Activated CD8-positive, alpha-beta memory T cell treated with anti-CD3 and anti-CD28 coated beads, Interleukin-2, amount 10 ng/mL, durations not matched to agents 7 days and 5 days (primary cell): Measurements from ENCODE around the gene USH2A. TPM values are rescaled to one million over a fixed set of nuclear protein-coding genes. Genes with fewer than 3 reads are reported as not detected.

Experiments
- ATAC-seq: fragments of 150-1000 bp; cut with Tn5 transposase; one replicate; pipeline ENCODE4 v1.10.0; 2021; ENCODE audit warnings: moderate library complexity
- CTCF ChIA-PET: fragments of 350-600 bp; sonication (Branson Sonifier 250); formaldehyde crosslinking; loops from one replicate; lab custom pipeline; 2021; ENCODE audit warnings: antibody characterized with exemption; lab: Charles Lee
- DNase-seq: peaks from one replicate; pipeline ENCODE4 v3.0.0-alpha.2; 2020
- H3K27ac Mint-ChIP-seq: one replicate; pipeline ENCODE4 v1.8.0; 2021; ENCODE audit warnings: mild to moderate bottlenecking, mixed read lengths
- H3K27me3 Mint-ChIP-seq: one replicate; pipeline ENCODE4 v1.8.0; 2021; ENCODE audit warnings: mixed read lengths
- H3K36me3 Mint-ChIP-seq: one replicate; pipeline ENCODE4 v1.8.0; 2021; ENCODE audit warnings: mild to moderate bottlenecking, mixed read lengths
- H3K4me1 Mint-ChIP-seq: one replicate; pipeline ENCODE4 v1.8.0; 2021; ENCODE audit warnings: mixed read lengths
- H3K4me3 Mint-ChIP-seq: one replicate; pipeline ENCODE4 v1.8.0; 2021; ENCODE audit warnings: mild to moderate bottlenecking, moderate library complexity, mixed read lengths
- H3K9me3 Mint-ChIP-seq: one replicate; pipeline ENCODE4 v1.8.0; 2022; ENCODE audit warnings: low read depth, mixed read lengths
- total RNA-seq, 2 experiments: library from RNA; stranded (reverse); gene quantifications; one replicate each; pipeline ENCODE4 v1.2.3, GENCODE V29; 2021

The USH2A gene
- total RNA-seq, 2 experiments from 2014 or later = not detected

DNA sequence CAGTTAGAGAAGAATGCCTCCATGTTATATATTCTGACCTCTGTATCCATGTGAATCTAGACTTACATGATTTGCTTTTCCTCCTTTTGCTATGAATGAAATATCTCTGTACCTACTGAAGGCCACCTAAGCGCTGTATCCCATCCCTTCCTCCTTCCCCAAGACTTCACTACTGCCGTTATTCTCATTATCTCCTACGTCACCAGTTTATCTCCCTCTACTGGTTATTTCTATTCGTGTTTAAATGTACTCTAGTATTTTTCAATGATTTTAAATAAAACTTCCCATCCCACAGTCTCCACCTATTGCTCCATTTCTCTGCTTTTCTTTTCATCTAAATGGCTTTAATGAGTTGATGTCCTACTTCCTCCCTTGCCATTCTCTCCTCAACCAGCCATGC, 746.1 kb downstream of the USH2A start:
- ATAC-seq (no peak), DNase-seq (no peak)
- CTCF ChIA-PET = no interaction called here
- Mint-ChIP-seq H3K27ac (no peak overlapping the region), H3K4me1 (no peaks in the 10 kb centered on the region), H3K9me3 (peaks cover 2% of the 10 kb centered on the region), H3K36me3 (no peaks in the 10 kb centered on the region), H3K4me3 (no peak overlapping the region), H3K27me3 (no peaks in the 10 kb centered on the region)

DNA sequence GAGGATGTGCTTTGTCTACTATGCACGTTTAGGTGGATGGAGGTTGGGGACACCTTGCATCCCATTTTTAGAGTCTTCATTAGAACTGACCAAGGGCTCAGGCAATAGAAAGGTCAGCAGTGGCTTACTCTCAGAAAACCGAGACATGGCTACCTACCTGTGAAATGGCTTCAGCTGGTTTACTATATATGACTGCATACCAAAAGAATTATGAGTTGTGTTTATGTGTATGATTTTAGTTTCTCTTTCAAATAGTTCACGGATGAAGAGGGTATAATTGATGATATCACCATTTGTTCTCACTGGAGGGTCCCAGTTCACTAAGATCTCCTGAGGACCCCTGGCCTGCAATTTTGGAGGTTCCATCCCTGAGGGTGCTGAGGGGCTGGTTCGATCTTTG, 749.3 kb downstream of the USH2A start:
- CTCF ChIA-PET = no interaction called here
- Mint-ChIP-seq H3K36me3 (no peaks in the 10 kb centered on the region), H3K27me3 (no peaks in the 10 kb centered on the region), H3K9me3 (peaks cover 2% of the 10 kb centered on the region), H3K4me1 (no peaks in the 10 kb centered on the region), H3K4me3 (no peak overlapping the region), H3K27ac (no peak overlapping the region)
- ATAC-seq (no peak), DNase-seq (no peak)

DNA sequence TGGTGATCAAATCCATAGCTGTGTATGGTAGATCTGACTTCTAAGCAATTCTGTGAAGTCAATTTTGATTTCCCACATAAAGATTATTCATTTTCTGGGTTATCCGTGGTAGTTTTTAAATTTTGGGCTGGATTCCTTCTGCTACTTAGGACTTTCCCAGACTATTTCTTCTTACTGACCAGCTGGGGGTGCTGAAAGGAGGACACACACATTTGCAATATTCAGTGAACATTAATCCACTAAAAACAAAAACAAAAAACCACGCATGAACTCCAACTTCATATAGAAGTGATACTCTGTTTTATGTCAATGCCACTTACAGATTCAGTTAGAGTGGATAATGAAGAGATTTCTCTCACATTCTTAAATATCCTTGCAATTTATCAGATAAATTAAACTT, 750.8 kb downstream of the USH2A start:
- no peaks in the 10 kb centered on the region for H3K27me3 Mint-ChIP-seq
- H3K9me3 Mint-ChIP-seq = peaks cover 2% of the 10 kb centered on the region
- DNase-seq (no peak), ATAC-seq (no peak)
- CTCF ChIA-PET = no interaction called here
- H3K4me3 Mint-ChIP-seq = no peak overlapping the region
- H3K27ac Mint-ChIP-seq = no peak overlapping the region
- H3K36me3 Mint-ChIP-seq = no peaks in the 10 kb centered on the region
- no peaks in the 10 kb centered on the region for H3K4me1 Mint-ChIP-seq

DNA sequence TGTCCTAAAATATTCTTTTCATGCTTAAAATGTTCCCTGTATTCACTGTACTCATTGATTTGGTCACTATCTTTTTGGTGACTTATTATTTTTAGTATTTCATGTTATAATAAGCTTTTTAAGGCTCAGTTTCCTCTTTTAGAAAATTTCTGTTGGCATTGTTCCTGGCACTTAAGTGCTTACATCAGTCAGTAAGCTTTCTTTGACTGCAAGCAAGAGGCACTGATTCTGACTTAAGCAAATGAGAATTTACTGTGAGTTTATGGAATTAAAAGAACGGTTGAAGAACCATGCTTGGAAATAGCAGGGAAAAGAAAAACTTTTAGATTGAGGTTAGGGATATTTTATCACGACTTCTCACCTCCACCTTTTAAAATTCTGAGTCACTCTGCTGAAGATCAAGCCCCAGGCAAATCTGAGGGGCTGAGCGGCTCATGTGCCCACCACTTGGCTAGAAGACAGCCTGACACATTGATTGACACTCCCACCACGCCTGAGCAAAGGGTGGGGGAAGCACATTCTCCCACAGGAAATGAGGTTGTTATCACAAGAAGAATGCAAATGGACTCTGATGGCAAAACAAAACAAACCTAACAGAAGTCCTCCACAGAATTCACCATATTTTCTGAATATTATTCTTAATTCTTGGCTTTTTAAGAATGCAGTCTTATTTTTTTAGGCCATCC, 753.3 kb downstream of the USH2A start:
- Mint-ChIP-seq H3K27me3 (no peaks in the 10 kb centered on the region), H3K4me3 (no peak overlapping the region), H3K36me3 (no peaks in the 10 kb centered on the region), H3K4me1 (no peaks in the 10 kb centered on the region), H3K9me3 (peaks cover 2% of the 10 kb centered on the region), H3K27ac (no peak overlapping the region)
- DNase-seq = no peak
- no peak for ATAC-seq
- CTCF ChIA-PET = no interaction called here

DNA sequence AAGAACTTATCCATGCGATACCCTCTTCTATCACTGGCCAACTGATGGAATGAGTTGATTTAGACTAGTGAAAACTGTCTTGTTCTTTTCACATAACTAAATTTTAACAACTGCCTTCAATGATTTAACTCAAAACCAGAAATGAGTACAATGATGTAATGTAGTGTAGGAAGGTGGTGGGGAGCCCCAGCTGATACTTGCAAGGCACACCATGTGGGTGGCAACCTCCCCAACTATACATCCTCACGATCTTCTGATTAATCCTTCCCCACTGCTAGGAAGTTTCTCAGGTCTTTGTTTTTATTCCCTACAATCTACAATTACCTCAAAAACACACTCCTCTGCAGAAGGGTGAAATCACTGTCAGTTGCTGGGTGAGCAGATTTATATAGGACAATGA, 755.5 kb downstream of the USH2A start:
- H3K27me3 Mint-ChIP-seq = no peaks in the 10 kb centered on the region
- no peak overlapping the region for H3K27ac Mint-ChIP-seq
- no peaks in the 10 kb centered on the region for H3K4me1 Mint-ChIP-seq
- H3K4me3 Mint-ChIP-seq = no peak overlapping the region
- no peak for DNase-seq
- CTCF ChIA-PET = no interaction called here
- ATAC-seq = no peak
- H3K9me3 Mint-ChIP-seq = peaks cover 2% of the 10 kb centered on the region
- H3K36me3 Mint-ChIP-seq = no peaks in the 10 kb centered on the region

DNA sequence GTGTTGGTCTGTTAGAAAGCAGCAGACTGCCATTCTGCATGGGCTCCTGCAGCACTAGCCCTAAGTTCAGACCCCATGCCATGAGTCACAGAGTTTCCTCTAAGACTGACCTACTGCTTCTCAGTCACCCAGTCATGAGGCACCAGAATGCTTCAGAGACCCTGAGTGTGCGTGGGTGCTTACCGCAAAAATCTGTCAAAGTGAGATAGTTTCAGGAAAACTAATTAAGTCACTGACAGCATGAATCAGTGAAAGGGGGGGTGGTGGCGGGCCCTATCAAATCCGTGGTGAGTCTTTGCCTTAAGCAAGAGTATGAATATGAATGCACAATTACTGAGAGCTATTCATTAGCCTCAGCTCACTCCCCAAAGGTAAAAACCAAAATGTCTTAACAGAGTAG, 758.0 kb downstream of the USH2A start:
- Mint-ChIP-seq H3K4me1 (no peaks in the 10 kb centered on the region), H3K27me3 (no peaks in the 10 kb centered on the region), H3K9me3 (no peaks in the 10 kb centered on the region), H3K36me3 (no peaks in the 10 kb centered on the region), H3K4me3 (no peak overlapping the region), H3K27ac (no peak overlapping the region)
- ATAC-seq = no peak
- CTCF ChIA-PET = no interaction called here
- DNase-seq = no peak

DNA sequence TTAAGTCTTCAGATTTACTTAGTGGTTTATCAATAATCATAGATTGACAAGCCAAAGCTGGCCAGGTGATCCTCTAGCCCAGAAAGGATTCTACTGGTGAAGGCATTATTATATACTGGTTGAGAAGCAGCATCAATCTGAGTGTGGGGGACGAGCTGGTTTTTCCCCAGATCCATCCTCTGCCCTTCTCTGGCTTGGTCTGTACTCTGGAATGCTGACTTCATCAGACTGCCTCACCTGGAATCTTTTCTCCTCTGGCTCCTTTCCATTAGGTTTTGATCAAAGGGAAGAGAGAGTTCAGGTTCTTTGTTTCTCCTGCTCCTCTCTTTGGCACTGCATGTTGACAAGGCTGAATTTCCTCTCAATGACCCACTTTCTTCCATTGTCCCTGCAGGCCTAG, 762.2 kb downstream of the USH2A start:
- Mint-ChIP-seq H3K4me1 (no peaks in the 10 kb centered on the region), H3K27me3 (no peaks in the 10 kb centered on the region), H3K36me3 (no peaks in the 10 kb centered on the region), H3K4me3 (no peak overlapping the region), H3K27ac (no peak overlapping the region), H3K9me3 (no peaks in the 10 kb centered on the region)
- DNase-seq (no peak), ATAC-seq (no peak)
- CTCF ChIA-PET = no interaction called here

DNA sequence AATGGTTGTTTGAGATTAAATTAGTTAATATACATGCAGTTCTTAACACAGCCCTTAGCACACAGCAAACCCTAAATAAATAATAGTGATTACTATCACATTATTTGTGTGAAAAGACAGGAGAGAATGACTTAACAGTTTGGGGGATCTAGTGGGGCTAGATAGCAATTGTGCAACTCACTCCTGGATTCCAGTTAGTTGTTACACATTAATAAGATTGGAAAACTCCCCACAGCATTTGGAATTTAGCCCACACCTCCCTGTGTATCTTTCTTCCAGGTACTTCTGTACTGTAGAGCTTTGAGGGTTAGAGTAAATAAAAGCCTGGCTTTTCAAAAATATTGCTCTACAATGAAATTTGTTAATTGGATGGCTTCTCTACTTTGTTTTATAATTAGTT, 763.0 kb downstream of the USH2A start:
- Mint-ChIP-seq H3K9me3 (no peaks in the 10 kb centered on the region), H3K36me3 (no peaks in the 10 kb centered on the region), H3K4me1 (no peaks in the 10 kb centered on the region), H3K27ac (no peak overlapping the region), H3K4me3 (no peak overlapping the region), H3K27me3 (no peaks in the 10 kb centered on the region)
- CTCF ChIA-PET = no interaction called here
- DNase-seq = no peak
- no peak for ATAC-seq

DNA sequence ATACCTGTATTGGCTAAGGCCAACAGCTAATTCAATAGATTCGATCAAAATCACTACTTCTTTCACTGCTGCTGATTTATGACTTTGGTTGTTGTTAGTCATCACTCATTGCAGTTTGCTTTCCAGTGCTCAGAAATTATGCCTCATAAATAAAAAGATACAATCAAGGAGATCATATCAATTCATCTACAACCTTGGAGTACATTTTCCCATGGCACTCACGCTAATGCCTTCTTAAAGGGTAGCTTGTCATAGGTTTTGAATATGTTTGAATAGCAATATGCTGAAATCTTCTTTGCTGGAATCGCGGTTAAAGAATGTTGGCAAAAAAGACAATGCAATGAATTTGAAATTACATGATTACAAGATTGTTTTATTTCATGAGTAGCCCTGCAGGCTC, 766.2 kb downstream of the USH2A start:
- no peaks in the 10 kb centered on the region for H3K9me3 Mint-ChIP-seq
- no peak for ATAC-seq
- no peak for DNase-seq
- no peak overlapping the region for H3K27ac Mint-ChIP-seq
- no peaks in the 10 kb centered on the region for H3K4me1 Mint-ChIP-seq
- no peaks in the 10 kb centered on the region for H3K36me3 Mint-ChIP-seq
- H3K4me3 Mint-ChIP-seq = no peak overlapping the region
- CTCF ChIA-PET = no interaction called here
- H3K27me3 Mint-ChIP-seq = no peaks in the 10 kb centered on the region

DNA sequence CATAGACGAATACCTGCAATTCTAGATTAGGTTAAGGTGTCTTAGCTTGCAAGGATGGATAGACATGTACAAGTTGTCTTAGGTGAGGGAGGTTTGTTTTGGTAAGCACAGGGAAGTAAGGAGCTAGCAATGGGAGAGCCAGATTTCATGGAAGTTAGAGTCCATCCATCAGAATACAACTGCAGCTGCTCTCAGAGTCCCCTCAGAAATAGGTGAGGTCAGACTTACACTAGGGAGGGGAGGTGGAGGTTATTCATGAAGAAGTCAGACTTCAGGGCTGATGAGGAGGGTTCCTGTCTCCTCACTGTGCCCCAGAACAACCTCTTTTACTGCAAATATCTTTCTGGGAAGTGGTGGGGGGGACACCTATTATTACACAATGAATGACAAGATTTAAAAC, 770.9 kb downstream of the USH2A start:
- ATAC-seq (no peak), DNase-seq (no peak)
- no peak overlapping the region for H3K4me3 Mint-ChIP-seq
- no peaks in the 10 kb centered on the region for H3K36me3 Mint-ChIP-seq
- peaks cover 5% of the 10 kb centered on the region for H3K9me3 Mint-ChIP-seq
- CTCF ChIA-PET = no interaction called here
- no peaks in the 10 kb centered on the region for H3K4me1 Mint-ChIP-seq
- H3K27ac Mint-ChIP-seq = no peak overlapping the region
- no peaks in the 10 kb centered on the region for H3K27me3 Mint-ChIP-seq

DNA sequence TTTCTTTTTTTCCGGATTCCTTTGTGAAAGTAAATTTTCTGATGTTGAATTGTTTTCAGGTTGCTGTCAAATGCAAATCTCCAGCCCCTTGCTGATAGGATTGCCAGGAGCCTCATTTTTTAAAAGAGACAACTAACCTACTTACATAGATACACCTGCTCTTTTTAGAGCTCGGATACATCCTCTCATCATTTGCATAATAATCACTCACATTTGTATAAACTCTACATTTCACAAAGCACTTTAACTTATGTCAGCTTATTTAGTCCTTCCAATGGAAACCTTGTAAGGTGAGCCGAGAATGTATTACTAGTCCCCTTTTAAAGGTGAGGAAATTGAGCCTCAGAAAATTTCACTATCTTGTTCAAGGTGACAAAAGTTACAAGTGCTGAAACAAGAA, 771.4 kb downstream of the USH2A start:
- Mint-ChIP-seq H3K27ac (no peak overlapping the region), H3K4me3 (no peak overlapping the region), H3K9me3 (peaks cover 5% of the 10 kb centered on the region), H3K4me1 (no peaks in the 10 kb centered on the region), H3K36me3 (no peaks in the 10 kb centered on the region), H3K27me3 (no peaks in the 10 kb centered on the region)
- DNase-seq (no peak), ATAC-seq (no peak)
- CTCF ChIA-PET = no interaction called here

DNA sequence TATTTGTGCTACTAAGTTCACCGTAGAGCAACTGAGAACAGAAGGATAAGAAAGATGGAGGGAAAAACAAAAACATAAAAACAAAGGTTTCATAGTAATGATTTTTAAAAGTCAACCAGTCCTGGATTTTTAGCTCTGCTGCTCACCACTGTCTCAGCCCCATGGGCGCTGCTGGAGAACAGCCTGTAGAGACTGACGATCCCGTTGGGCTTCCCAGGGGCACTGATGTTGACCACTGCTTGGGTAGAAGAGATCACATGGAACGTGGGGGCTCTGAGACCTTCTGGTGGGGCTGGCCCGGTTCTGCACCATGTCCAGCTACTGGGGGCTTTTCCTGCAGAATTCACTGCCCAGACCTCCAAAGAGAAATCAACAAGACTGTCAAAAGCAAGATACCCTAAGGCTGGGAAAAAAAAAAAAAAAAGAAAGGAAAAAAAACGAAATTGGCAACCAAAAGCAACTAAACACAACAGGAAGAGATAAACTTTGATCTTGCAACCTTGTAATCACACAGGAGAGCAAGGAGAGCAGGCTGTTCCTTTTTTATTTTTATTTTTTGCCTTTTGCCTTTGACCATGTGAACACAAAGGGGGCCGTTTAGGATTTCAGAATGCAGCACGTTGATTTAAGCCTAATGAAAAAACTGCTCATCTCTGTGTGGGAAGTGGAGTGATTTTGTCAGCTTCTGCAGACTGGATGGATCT, 772.6 kb downstream of the USH2A start:
- Mint-ChIP-seq H3K27me3 (no peaks in the 10 kb centered on the region), H3K27ac (no peak overlapping the region), H3K4me1 (no peaks in the 10 kb centered on the region), H3K36me3 (no peaks in the 10 kb centered on the region), H3K9me3 (peaks cover 5% of the 10 kb centered on the region), H3K4me3 (no peak overlapping the region)
- DNase-seq (no peak), ATAC-seq (no peak)
- CTCF ChIA-PET = no interaction called here

DNA sequence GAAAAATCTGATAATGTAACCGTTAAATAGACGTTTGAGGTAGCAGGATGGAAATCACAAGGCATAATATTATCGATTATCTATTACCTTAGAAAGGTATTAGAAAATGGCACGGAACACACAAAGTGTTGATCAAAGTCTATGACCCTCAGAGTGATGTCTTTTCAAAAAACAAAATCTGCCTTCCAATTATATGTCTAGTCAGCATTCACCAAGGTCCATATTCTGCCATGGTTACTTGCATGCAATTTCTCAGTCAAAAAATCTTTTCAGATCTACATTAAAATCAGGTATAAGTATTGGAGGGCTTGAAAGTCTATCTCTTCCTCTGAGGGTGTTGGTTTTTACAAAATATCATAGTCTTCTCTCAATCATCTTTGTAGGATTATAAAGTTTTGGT, 774.3 kb downstream of the USH2A start:
- Mint-ChIP-seq H3K27me3 (no peaks in the 10 kb centered on the region), H3K36me3 (no peaks in the 10 kb centered on the region), H3K4me3 (no peak overlapping the region), H3K9me3 (peaks cover 5% of the 10 kb centered on the region), H3K27ac (no peak overlapping the region), H3K4me1 (no peaks in the 10 kb centered on the region)
- no peak for DNase-seq
- CTCF ChIA-PET = no interaction called here
- ATAC-seq = no peak

DNA sequence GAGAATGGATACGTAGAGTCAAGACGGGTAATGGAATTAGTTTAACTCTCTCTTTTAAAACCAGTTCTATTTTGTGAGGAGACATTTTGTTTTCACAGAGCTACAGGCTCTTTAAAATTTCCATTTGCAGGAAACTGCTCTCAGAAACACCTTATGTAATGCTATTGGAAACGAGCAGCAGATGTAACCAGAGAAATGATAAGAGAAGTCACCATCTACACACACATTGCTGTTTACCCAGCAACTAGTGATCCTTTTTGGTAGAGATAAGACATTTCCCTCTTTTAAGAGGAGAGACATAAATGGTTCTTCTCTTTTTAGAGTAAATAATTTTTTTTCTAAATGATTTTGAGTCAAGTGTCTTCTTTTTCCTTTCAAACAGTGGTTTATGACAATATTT, 775.5 kb downstream of the USH2A start:
- CTCF ChIA-PET = no interaction called here
- DNase-seq (no peak), ATAC-seq (no peak)
- no peaks in the 10 kb centered on the region for H3K27me3 Mint-ChIP-seq
- H3K4me3 Mint-ChIP-seq = no peak overlapping the region
- H3K9me3 Mint-ChIP-seq = peaks cover 5% of the 10 kb centered on the region
- no peaks in the 10 kb centered on the region for H3K36me3 Mint-ChIP-seq
- H3K27ac Mint-ChIP-seq = no peak overlapping the region
- no peaks in the 10 kb centered on the region for H3K4me1 Mint-ChIP-seq
